ENCODE measurements around the gene INO80B. TPM values are rescaled to one million over a fixed set of nuclear protein-coding genes. Genes with fewer than 3 reads are reported as not detected.

The INO80B gene
- polyA plus RNA-seq, 2 of the 4 experiments (the other 2 are of a cell fraction) = 19.9 to 74.6 TPM

DNA sequence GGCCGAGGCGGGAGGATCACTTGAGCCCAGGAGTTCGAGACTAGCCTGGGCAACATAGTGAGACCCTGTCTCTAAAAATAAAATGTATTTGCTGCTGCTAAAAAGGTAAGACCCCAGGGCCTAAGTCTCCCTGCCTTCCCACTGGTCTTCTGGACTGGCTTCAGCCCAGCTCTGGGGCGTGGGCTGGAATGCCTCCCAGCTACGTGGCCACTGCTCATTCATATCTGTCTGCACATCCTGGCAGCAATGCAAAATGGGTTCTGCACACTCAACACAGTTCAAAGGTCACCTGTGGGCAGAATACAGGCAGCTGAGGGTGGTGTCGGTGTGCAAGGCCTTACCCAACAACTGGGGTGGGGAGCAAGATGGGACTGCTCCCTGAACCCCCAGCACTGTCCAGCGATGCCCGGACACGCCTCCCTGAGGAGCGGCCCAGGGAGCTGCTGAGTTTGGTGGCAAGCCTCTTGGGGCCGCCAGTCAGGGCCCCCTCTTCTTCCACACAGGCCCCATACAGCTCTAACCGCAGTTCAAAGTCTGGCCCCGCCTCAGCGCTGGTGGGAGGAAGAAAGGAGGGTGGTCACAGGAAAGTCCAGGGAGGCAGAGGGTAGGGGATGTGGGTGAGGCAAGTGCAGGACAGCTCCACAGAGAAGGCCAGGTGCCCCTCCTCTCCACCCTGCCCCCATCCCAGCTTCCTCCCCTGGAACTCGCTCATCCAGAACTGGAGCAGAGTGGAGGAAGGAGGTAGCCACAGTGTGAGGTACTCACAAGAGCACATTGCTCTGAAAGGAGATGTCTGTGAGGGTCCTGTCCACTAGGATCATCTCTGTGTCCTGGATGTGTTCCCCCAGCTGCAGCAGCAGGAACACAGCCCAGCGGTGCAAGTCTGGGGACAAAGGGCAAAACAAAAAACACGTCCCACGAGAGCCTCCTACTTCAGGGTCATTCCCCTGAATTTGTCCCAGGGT is 25.1 kb upstream of the INO80B start:
- Histone ChIP-seq H3K4me3 (no peak overlapping the region), H3K4me1 (peaks cover 8% of the 10 kb centered on the region; the same call in 1 of the 3 replicates), H3K9me3 (no peaks in the 10 kb centered on the region), H3K4me2 (no peak overlapping the region), H3K27ac (no peak overlapping the region)
- POLR2A ChIA-PET = interaction anchor here (2.5 kb wide), 1 partner anchor 10 kb away, joined by 11 read pairs; no protein-coding TSS in a partner anchor
- CTCF ChIA-PET = interaction anchor here (0.9 to 1.4 kb wide), 4 partner anchors 10 to 92 kb away, joined by 3 to 5 read pairs (median 3); no protein-coding TSS in a partner anchor
- DNase-seq (ENCODE audit: low read depth in 1 of 2, low spot score in 1 of 2) = no peak
- TF ChIP-seq EHMT2 (IDR thresholded peaks at IDR 0.05; ENCODE audit: low read depth) (no peak), ZNF302 (CRISPR knock-in tag; IDR thresholded peaks at IDR 0.05) (no peak), PHF8 (IDR thresholded peaks at IDR 0.05; ENCODE audit: borderline replicate concordance, low read depth) (no peak), CHD2 (IDR thresholded peaks at IDR 0.05; ENCODE audit: low read length, partially characterized antibody) (no peak), KDM1A (IDR thresholded peaks at IDR 0.05; ENCODE audit: low read depth) (no peak)
- TF ChIP-seq, protein P1, sequence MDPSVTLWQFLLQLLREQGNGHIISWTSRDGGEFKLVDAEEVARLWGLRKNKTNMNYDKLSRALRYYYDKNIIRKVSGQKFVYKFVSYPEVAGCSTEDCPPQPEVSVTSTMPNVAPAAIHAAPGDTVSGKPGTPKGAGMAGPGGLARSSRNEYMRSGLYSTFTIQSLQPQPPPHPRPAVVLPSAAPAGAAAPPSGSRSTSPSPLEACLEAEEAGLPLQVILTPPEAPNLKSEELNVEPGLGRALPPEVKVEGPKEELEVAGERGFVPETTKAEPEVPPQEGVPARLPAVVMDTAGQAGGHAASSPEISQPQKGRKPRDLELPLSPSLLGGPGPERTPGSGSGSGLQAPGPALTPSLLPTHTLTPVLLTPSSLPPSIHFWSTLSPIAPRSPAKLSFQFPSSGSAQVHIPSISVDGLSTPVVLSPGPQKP (IDR thresholded peaks at IDR 0.05; ENCODE audit: low read depth, low read length) = no peak
- WGBS (ENCODE audit: missing lambda C conversion rate) = 88% methylated on average over 18 of the region's 18 CpGs
- FAIRE-seq = no peak
- ATAC-seq = no peak; a peak in 1 of 6 replicates

DNA sequence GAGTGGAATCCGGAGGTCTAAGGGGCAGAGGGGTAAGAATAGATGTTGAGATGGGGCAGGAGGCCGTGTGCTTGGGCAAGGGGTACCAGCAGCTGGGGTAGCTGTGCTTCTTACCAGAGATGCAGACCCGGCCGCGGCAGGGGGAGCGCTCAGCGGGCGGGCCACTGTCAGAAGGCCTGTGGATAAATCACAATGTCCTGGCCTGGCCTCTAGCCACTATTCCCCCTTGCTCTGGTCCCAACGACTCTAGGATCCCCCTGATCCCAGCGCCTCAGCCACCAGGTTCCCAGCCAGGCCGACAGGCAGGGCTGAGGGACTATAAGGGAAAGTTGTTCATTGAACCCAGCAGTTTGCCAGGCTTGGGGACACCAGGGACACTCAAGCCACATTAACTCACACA is 24.4 kb upstream of the INO80B start:
- no peak for DNase-seq (ENCODE audit: low read depth in 1 of 2, low spot score in 1 of 2)
- ATAC-seq = no peak
- Histone ChIP-seq H3K4me3 (no peak overlapping the region), H3K9me3 (no peaks in the 10 kb centered on the region), H3K4me2 (no peak overlapping the region), H3K4me1 (peaks cover 8% of the 10 kb centered on the region; the same call in 1 of the 3 replicates), H3K27ac (no peak overlapping the region)
- TF ChIP-seq MYC (IDR thresholded peaks at IDR 0.05; ENCODE audit: borderline replicate concordance, low read length) (no peak), RARB (CRISPR knock-in tag; IDR thresholded peaks at IDR 0.05) (no peak), JUN (IDR thresholded peaks at IDR 0.05) (no peak), RNF2 (IDR thresholded peaks at IDR 0.05; ENCODE audit: borderline replicate concordance, low read depth) (no peak), SREBF2 (IDR thresholded peaks at IDR 0.05) (no peak)
- TF ChIP-seq, protein P2, sequence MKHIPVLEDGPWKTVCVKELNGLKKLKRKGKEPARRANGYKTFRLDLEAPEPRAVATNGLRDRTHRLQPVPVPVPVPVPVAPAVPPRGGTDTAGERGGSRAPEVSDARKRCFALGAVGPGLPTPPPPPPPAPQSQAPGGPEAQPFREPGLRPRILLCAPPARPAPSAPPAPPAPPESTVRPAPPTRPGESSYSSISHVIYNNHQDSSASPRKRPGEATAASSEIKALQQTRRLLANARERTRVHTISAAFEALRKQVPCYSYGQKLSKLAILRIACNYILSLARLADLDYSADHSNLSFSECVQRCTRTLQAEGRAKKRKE (CRISPR knock-in tag; IDR thresholded peaks at IDR 0.05; ENCODE audit: low read depth) = no peak
- TF ChIP-seq, protein P3, sequence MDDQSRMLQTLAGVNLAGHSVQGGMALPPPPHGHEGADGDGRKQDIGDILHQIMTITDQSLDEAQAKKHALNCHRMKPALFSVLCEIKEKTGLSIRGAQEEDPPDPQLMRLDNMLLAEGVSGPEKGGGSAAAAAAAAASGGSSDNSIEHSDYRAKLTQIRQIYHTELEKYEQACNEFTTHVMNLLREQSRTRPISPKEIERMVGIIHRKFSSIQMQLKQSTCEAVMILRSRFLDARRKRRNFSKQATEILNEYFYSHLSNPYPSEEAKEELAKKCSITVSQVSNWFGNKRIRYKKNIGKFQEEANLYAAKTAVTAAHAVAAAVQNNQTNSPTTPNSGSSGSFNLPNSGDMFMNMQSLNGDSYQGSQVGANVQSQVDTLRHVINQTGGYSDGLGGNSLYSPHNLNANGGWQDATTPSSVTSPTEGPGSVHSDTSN (IDR thresholded peaks at IDR 0.05) = no peak
- TF ChIP-seq, protein P4, sequence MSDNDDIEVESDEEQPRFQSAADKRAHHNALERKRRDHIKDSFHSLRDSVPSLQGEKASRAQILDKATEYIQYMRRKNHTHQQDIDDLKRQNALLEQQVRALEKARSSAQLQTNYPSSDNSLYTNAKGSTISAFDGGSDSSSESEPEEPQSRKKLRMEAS (IDR thresholded peaks at IDR 0.05) = no peak
- TF ChIP-seq, protein P5, sequence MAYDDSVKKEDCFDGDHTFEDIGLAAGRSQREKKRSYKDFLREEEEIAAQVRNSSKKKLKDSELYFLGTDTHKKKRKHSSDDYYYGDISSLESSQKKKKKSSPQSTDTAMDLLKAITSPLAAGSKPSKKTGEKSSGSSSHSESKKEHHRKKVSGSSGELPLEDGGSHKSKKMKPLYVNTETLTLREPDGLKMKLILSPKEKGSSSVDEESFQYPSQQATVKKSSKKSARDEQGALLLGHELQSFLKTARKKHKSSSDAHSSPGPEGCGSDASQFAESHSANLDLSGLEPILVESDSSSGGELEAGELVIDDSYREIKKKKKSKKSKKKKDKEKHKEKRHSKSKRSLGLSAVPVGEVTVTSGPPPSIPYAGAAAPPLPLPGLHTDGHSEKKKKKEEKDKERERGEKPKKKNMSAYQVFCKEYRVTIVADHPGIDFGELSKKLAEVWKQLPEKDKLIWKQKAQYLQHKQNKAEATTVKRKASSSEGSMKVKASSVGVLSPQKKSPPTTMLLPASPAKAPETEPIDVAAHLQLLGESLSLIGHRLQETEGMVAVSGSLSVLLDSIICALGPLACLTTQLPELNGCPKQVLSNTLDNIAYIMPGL (CRISPR knock-in tag; IDR thresholded peaks at IDR 0.05; ENCODE audit: borderline replicate concordance) = no peak
- ChIA-PET POLR2A (interaction anchor here (2.5 kb wide), 1 partner anchor 9 kb away, joined by 11 read pairs; no protein-coding TSS in a partner anchor), CTCF (interaction anchor here (1.0 to 1.4 kb wide), 3 partner anchors 9 to 95 kb away, joined by 3 to 4 read pairs (median 3); no protein-coding TSS in a partner anchor)
- no peak for FAIRE-seq
- WGBS (ENCODE audit: missing lambda C conversion rate) = 83% methylated on average over 11 of the region's 11 CpGs
